ENCODE results near the gene CTNNA1. TPM values are rescaled to one million over a fixed set of nuclear protein-coding genes. Genes with fewer than 3 reads are reported as not detected.
"Not testable (repeated sequence)": the region's sequence is repeated elsewhere in the genome, so short reads cannot be mapped to it uniquely, and the experiment has no call there.

The CTNNA1 gene
- total RNA-seq, 2 experiments from 2014 or later, result 34.4 to 38.6 TPM

DNA sequence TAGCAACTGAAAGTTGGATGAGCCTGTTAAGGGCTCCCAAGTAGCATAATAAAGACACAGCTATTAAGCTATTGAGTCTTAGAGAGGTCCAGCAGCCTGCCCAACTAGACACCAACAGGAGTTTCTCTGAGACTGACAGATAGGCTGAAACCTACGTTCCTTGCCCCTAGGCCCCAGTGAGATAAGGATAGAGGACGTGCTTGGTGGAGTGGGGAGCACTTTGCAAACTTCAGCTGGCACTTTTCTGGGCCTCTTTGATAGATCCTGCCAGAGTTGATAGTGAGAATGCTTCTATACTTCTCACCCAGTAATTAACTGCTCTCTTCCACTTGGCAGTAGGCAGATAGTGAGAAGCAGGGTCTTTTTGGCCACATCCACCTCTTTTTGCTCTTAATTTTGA lies 20.8 kb upstream of the CTNNA1 start:
- Mint-ChIP-seq H3K27ac (no peak overlapping the region), H3K4me3 (no peak overlapping the region), H3K4me1 (peaks cover 5% of the 10 kb centered on the region), H3K36me3 (ENCODE audit: low read depth) (no peaks in the 10 kb centered on the region), H3K27me3 (peaks cover 15% of the 10 kb centered on the region), H3K9me3 (no peaks in the 10 kb centered on the region)
- CTCF ChIA-PET, result interaction anchor here (0.6 kb wide), 1 partner anchor 185 kb away, joined by 3 read pairs; no protein-coding TSS in a partner anchor
- DNase-seq, result no peak
- POLR2A ChIA-PET, result no interaction called here

DNA sequence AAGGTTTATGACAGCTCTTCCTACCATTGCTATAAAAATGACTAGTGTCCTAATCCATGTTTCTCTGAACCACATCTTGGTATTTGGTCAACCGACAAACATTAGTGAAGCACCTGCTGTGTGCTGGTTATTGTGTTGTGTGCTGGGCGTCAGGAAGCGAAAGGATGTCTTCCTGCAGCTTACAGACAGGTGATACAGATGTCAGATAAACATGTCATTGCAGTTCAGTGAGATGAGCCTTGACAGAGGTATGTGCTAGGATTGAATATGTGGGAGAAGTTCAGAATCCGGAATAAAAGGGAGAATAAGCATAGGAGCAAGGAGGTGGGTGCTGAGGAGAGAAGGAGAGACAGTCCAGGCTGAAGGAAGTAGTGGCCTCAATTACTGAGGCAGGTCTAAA lies 20.3 kb upstream of the CTNNA1 start:
- H3K4me3 Mint-ChIP-seq, result no peak overlapping the region
- CTCF ChIA-PET, result interaction anchor here (0.6 kb wide), 2 partner anchors 18 to 185 kb away, joined by 3 read pairs; no protein-coding TSS in a partner anchor
- H3K27me3 Mint-ChIP-seq, result peaks cover 16% of the 10 kb centered on the region
- DNase-seq, result no peak
- peaks cover under 1% of the 10 kb centered on the region for H3K4me1 Mint-ChIP-seq
- POLR2A ChIA-PET, result no interaction called here
- H3K9me3 Mint-ChIP-seq, result no peaks in the 10 kb centered on the region
- H3K36me3 Mint-ChIP-seq (ENCODE audit: low read depth), result no peaks in the 10 kb centered on the region
- H3K27ac Mint-ChIP-seq, result no peak overlapping the region

DNA sequence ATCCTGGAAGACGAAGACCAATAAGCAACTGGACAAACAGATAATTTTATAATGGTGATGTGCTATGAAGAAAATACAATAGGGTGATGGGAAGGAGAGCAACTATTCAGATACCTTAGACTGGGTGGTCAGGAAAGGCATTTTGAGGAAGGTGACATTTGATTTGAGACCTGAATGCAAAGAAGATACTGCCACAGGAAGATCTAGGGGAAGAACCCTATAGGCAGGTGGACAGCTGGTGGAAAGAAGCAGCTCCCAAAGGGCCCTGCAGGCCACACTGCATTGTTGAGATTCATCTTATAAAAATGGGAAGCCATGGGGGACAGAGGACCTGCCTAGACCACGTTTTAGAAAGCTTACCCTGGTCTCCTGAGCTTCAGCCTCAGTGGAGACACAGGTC lies 19.7 kb upstream of the CTNNA1 start:
- H3K4me3 Mint-ChIP-seq, result no peak overlapping the region
- CTCF ChIA-PET, result interaction anchor here (0.5 to 0.6 kb wide), 2 partner anchors 18 to 560 kb away, joined by 3 read pairs; no protein-coding TSS in a partner anchor
- no peaks in the 10 kb centered on the region for H3K36me3 Mint-ChIP-seq (ENCODE audit: low read depth)
- no peak overlapping the region for H3K27ac Mint-ChIP-seq
- no peaks in the 10 kb centered on the region for H3K9me3 Mint-ChIP-seq
- POLR2A ChIA-PET, result no interaction called here
- peaks cover 5% of the 10 kb centered on the region for H3K4me1 Mint-ChIP-seq
- H3K27me3 Mint-ChIP-seq, result peaks cover 16% of the 10 kb centered on the region
- no peak for DNase-seq

DNA sequence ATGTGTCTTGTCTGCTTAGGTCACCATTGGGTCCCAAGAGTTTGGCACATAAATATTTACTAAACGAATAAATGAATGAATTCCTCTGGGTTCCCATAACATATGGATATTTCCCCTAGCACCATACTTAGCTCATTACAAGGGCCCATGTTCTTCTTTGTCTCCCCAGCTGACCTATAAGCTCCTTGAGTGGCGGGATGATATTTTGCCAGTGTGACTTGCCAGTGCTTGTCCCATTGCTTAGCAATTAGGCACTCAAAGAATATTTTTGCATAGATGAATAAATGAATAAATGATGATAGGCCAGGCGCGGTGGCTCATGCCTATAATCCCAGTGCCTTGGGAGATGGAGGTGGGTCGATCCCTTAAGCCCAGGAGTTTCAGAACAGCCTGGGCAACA lies 16.9 kb upstream of the CTNNA1 start:
- ChIA-PET CTCF (interaction anchor here (1.5 kb wide), 1 partner anchor 24 kb away, joined by 4 read pairs; no protein-coding TSS in a partner anchor), POLR2A (no interaction called here)
- no peaks in the 10 kb centered on the region for H3K36me3 Mint-ChIP-seq (ENCODE audit: low read depth)
- H3K27ac Mint-ChIP-seq, result no peak overlapping the region
- peaks cover 16% of the 10 kb centered on the region for H3K27me3 Mint-ChIP-seq
- DNase-seq, result no peak
- H3K9me3 Mint-ChIP-seq, result no peaks in the 10 kb centered on the region
- peaks cover 10% of the 10 kb centered on the region for H3K4me1 Mint-ChIP-seq
- H3K4me3 Mint-ChIP-seq, result no peak overlapping the region

DNA sequence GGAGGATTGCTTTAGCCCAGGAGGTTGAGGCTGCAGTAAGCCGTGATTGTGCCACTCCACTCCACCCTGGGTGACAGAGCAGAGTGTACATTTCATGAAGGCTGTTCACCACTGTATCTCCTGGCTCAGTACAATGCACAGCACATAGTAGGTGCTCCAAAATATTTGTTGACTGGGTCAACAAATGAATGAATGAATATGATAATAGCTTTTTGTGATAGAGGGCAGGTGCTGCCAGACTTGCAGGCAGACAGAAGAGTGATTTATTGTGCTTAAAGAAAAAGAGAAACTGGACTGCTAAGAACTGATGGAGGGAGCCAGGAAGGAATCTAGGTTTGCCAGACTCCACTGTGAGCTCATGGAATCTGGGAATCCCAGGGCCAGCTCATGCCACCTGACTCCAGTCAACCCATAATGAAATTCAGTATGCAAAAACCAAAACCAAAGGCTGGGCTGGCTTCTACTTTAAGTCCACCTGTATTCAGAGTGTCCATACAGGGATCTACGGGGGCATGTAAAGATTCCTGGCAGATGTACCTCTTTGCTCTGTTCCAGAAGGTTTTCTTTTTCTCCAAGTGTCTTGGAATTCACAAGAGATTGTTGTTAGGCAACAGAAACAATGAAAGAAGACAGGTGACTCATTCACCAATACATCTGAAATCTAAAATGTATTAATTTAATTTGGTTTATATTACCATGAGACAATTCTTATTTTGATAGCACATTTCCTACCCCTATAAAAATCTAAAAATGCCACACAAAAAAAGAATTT lies 15.5 kb upstream of the CTNNA1 start:
- H3K36me3 Mint-ChIP-seq (ENCODE audit: low read depth), result no peaks in the 10 kb centered on the region
- no peak overlapping the region for H3K4me3 Mint-ChIP-seq
- POLR2A ChIA-PET, result no interaction called here
- CTCF ChIA-PET, result no interaction called here
- no peak for DNase-seq
- H3K27me3 Mint-ChIP-seq, result peaks cover 16% of the 10 kb centered on the region
- H3K9me3 Mint-ChIP-seq, result no peaks in the 10 kb centered on the region
- peaks cover 22% of the 10 kb centered on the region for H3K4me1 Mint-ChIP-seq
- no peak overlapping the region for H3K27ac Mint-ChIP-seq

DNA sequence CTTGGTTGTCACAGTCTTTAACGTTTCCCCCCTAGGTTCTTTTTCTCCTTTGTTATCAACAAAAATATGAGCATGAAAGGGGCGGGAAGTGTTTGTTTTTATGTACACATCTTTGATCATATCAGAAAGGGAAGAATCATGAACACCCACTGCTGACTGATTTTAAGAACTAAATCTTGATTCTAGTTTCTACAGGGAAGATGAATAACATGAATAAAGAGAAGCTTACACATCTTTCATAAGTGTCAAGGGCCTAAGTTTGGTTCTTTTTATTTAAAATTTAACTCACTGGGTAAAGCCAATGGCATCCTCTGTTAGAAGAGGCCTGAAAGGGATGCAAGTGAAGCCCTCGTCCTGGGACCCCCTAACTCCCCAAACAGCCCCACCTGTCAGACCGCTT lies 14.8 kb upstream of the CTNNA1 start:
- DNase-seq, result no peak
- H3K4me3 Mint-ChIP-seq, result no peak overlapping the region
- H3K27ac Mint-ChIP-seq, result no peak overlapping the region
- H3K27me3 Mint-ChIP-seq, result peaks cover 12% of the 10 kb centered on the region
- H3K36me3 Mint-ChIP-seq (ENCODE audit: low read depth), result no peaks in the 10 kb centered on the region
- ChIA-PET POLR2A (no interaction called here), CTCF (interaction anchor here (0.9 kb wide), 1 partner anchor 749 kb away, joined by 3 read pairs; no protein-coding TSS in a partner anchor)
- peaks cover 26% of the 10 kb centered on the region for H3K4me1 Mint-ChIP-seq
- no peaks in the 10 kb centered on the region for H3K9me3 Mint-ChIP-seq

DNA sequence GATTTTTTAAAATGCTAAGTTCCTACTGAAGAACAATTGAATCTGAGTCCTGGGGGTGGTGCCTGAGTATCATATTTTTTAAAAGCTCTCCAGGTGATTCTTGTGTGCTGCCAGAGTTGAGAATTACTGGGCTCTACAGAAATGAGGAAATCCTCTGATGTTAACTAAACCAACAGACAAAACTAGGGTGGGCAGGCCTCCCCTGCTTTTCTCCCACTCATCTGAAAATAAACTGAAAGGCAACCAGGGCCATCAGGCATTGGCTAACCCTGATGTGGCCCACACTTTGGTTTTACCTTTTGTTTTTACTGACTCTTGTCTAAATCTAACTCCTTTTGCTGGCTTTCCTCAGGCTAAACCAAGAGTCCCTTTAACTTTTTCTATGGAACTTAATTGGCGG lies 13.3 kb upstream of the CTNNA1 start:
- H3K36me3 Mint-ChIP-seq (ENCODE audit: low read depth), result no peaks in the 10 kb centered on the region
- POLR2A ChIA-PET, result no interaction called here
- no peak for DNase-seq
- H3K27ac Mint-ChIP-seq, result no peak overlapping the region
- H3K9me3 Mint-ChIP-seq, result no peaks in the 10 kb centered on the region
- CTCF ChIA-PET, result interaction anchor here (2.7 kb wide), 1 partner anchor 25 kb away, joined by 6 read pairs; no protein-coding TSS in a partner anchor
- no peak overlapping the region for H3K4me3 Mint-ChIP-seq
- peaks cover 26% of the 10 kb centered on the region for H3K4me1 Mint-ChIP-seq
- H3K27me3 Mint-ChIP-seq, result peaks cover 6% of the 10 kb centered on the region

DNA sequence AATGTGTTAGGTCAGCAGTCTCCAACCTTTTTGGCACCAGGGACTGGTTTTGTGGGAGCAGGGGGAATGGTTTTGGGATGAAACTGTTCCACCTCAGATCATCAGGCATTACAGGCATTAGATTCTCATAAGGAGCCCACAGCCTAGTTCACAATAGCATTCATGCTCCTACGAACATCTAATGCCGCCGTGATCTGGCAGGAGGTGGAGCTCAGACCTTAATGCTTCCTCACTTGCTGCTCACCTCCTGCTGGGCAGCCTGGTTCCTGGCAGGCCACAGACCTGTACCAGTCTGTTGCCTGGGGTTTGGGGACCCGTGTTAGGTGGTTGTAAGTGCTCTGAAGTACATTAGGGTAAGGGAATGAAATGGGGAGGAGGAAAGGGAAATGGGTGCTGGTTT lies 9.7 kb upstream of the CTNNA1 start:
- DNase-seq, result no peak
- H3K9me3 Mint-ChIP-seq, result no peaks in the 10 kb centered on the region
- H3K4me1 Mint-ChIP-seq, result peaks cover 21% of the 10 kb centered on the region
- H3K27me3 Mint-ChIP-seq, result peaks cover 4% of the 10 kb centered on the region
- ChIA-PET POLR2A (no interaction called here), CTCF (no interaction called here)
- H3K4me3 Mint-ChIP-seq, result no peak overlapping the region
- no peaks in the 10 kb centered on the region for H3K36me3 Mint-ChIP-seq (ENCODE audit: low read depth)
- no peak overlapping the region for H3K27ac Mint-ChIP-seq

DNA sequence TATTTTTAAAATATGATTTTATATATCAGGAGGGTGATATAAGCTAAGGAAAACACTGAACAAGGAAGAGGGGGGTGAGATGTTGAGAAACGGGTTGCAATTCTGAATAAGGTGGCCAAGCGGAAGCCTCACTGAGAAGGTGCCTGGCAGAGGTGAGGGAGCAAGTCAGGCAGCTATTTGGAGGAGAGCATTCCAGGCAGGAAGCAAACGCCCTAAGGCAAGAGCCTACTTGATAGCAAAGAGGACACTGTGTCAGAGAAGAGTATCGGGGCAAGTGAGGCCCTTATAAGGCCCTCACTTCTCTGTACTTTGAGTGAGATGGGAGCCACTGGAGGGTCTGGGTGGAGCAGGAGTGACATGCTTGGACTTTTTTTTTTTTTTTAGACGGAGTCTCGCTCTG lies 8.0 kb upstream of the CTNNA1 start:
- Mint-ChIP-seq H3K9me3 (no peaks in the 10 kb centered on the region), H3K27ac (no peak overlapping the region), H3K36me3 (ENCODE audit: low read depth) (no peaks in the 10 kb centered on the region), H3K4me3 (no peak overlapping the region), H3K27me3 (peaks cover 11% of the 10 kb centered on the region), H3K4me1 (peaks cover 17% of the 10 kb centered on the region)
- ChIA-PET CTCF (interaction anchor here (0.6 to 1.0 kb wide), 2 partner anchors 44 to 604 kb away, joined by 3 read pairs; no protein-coding TSS in a partner anchor), POLR2A (no interaction called here)
- no peak for DNase-seq

DNA sequence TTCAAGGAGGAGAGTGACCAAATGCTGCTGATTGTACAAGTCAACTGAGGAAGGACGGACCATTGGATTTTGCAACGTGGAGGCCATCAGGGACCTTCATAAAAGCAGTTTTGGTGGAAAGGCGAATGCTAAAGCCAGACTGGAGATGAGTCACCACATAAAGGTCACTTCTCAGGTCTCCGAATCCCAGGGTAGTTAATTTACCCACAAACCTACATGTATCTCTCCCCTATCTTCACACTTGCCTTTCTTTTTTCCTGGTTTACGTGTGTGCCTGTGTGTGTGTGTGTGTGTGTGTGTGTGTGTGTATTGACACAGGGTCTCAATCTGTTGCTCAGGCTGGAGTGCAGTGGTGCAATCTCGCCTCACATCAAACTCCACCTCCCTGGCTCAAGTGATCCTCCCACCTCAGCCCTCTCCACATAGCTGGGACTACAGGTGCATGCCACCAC lies 4.6 kb upstream of the CTNNA1 start:
- Mint-ChIP-seq H3K9me3 (no peaks in the 10 kb centered on the region), H3K36me3 (ENCODE audit: low read depth) (no peaks in the 10 kb centered on the region), H3K4me1 (peaks cover 6% of the 10 kb centered on the region), H3K4me3 (no peak overlapping the region), H3K27ac (no peak overlapping the region), H3K27me3 (peaks cover 33% of the 10 kb centered on the region)
- CTCF ChIA-PET, result no interaction called here
- POLR2A ChIA-PET, result no interaction called here
- DNase-seq, result no peak

DNA sequence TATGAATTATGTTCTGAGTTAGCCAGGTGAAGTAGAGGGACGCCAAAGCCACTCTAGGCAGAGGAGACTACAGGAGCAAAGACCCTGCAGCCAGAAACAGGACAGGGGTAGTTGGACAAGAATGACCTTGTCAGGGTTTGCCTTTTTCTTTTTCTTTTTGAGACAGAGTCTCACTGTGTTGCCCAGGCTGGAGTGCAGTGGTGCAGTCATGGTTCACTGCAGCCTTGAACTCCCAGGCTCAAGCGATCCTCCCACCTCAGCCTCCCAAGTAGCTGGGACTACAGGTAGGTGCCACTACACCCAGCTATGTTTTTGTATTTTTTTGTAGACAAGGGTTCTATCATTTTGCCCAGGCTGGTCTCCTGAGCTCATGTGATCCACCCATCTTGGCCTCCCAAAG lies 1.9 kb upstream of the CTNNA1 start:
- H3K36me3 Mint-ChIP-seq (ENCODE audit: low read depth); H3K27ac Mint-ChIP-seq; H3K4me3 Mint-ChIP-seq; POLR2A ChIA-PET; H3K9me3 Mint-ChIP-seq; DNase-seq: not testable (repeated sequence)
- Mint-ChIP-seq H3K4me1 (peaks cover 16% of the 10 kb centered on the region), H3K27me3 (peaks cover 48% of the 10 kb centered on the region)
- CTCF ChIA-PET, result interaction anchor here (1.0 to 1.6 kb wide), 2 partner anchors 10 to 16 kb away, joined by 3 to 6 read pairs; no protein-coding TSS in a partner anchor

DNA sequence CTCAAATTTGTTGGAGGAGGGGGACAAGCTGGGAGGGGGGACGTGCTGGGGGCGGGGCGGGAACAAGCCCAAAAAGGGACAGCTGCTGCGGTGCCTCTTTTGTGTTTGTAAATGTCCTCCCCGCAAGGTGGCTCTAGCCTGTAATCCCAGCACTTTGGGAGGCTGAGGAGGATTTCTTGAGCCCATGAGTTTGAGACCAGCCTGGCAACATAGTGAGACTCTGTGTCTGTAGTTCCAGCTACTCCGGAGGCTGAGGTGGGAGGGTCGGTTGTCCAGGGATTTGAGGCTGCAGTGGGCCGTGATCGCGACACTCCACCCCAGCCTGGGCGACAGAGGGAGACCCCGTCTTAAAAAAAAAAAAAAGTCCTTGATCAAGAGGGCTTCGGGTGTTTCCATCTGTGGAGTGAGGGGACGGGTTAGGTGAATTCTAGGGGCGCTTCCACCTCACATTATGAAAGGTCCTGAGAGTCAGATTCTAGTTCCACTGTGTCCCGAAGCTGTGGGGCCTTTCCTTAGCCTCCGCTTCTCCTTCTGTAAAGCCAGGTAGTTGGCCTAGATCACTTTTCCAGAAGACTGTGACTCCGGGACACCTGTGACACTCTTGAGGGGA lies 779 bp upstream of the CTNNA1 start:
- no peak for DNase-seq
- POLR2A ChIA-PET, result no interaction called here
- Mint-ChIP-seq H3K4me3 (peak overlapping the region; percentile 67), H3K4me1 (peaks cover 17% of the 10 kb centered on the region), H3K36me3 (ENCODE audit: low read depth) (peaks cover 8% of the 10 kb centered on the region), H3K27me3 (peaks cover 57% of the 10 kb centered on the region), H3K27ac (peak overlapping the region; percentile 41), H3K9me3 (peaks cover 5% of the 10 kb centered on the region)
- CTCF ChIA-PET, result interaction anchor here (0.7 to 1.6 kb wide), 2 partner anchors 11 to 54 kb away, joined by 5 to 6 read pairs; no protein-coding TSS in a partner anchor

All from activated CD4-positive, alpha-beta T cell treated with anti-CD3 and anti-CD28 coated beads, Interleukin-2, amount 10 ng/mL, durations not matched to agents 7 days and 5 days (primary cell).